ENCODE data around the gene MAN2A2. TPM values are rescaled to one million over a fixed set of nuclear protein-coding genes. Genes with fewer than 3 reads are reported as not detected.

Gene MAN2A2
- polyA plus RNA-seq, 3 donors = 6.6 to 318 (median 7.3) TPM

DNA sequence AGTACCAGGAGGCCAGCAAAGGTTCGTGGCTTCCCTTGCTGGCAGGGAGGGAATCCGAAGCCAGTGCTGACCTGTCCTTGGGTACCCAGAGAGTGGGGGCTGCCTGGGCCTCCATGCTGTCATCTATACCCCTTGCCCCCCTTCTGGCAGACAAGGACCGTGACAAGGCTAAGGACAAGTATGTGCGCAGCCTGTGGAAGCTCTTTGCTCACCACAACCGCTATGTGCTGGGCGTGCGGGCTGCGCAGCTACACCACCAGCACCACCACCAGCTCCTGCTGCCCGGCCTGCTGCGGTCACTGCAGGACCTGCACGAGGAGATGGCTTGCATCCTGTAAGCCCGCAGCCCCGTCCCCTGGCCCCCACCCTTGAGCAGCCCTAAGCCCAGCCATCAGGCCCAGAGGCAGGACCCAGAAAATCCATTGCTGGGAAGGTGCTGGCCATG is 16.0 kb upstream of the MAN2A2 start:
- H4K20me1 ChIP-seq (ENCODE audit: insufficient read depth, low read length) = peaks cover 85% of the 10 kb centered on the region
- H3K27ac ChIP-seq (ENCODE audit: low read depth in 1 of 2, low read length in 2 of 2) = peak overlapping the region in 1 of 2 donors; percentile 88
- H3K36me3 ChIP-seq (replicated peaks in 1 of 2; ENCODE audit: control insufficient read depth in 1 of 2, insufficient read depth in 2 of 2, low read length in 2 of 2) = peaks cover 61 to 69% of the 10 kb centered on the region in 2 donors
- no peaks in the 10 kb centered on the region for H3K27me3 ChIP-seq (ENCODE audit: control insufficient read depth in 2 of 2, insufficient read depth in 2 of 2, low read length in 2 of 2)
- TF ChIP-seq, protein P1, sequence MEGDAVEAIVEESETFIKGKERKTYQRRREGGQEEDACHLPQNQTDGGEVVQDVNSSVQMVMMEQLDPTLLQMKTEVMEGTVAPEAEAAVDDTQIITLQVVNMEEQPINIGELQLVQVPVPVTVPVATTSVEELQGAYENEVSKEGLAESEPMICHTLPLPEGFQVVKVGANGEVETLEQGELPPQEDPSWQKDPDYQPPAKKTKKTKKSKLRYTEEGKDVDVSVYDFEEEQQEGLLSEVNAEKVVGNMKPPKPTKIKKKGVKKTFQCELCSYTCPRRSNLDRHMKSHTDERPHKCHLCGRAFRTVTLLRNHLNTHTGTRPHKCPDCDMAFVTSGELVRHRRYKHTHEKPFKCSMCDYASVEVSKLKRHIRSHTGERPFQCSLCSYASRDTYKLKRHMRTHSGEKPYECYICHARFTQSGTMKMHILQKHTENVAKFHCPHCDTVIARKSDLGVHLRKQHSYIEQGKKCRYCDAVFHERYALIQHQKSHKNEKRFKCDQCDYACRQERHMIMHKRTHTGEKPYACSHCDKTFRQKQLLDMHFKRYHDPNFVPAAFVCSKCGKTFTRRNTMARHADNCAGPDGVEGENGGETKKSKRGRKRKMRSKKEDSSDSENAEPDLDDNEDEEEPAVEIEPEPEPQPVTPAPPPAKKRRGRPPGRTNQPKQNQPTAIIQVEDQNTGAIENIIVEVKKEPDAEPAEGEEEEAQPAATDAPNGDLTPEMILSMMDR (IDR thresholded peaks at IDR 0.05) = no peak
- Mint-ChIP-seq H3K27me3 (ENCODE audit: low read depth in 3 of 3) (peaks cover 0 to 1% (median 0%) of the 10 kb centered on the region in 3 donors), H3K27ac (peak overlapping the region in 2 of 7 donors; percentile 77 to 95), H3K4me1 (peaks cover 42% of the 10 kb centered on the region), H3K36me3 (peaks cover 43 to 66% of the 10 kb centered on the region in 2 donors), H3K4me3 (no peak overlapping the region), H3K9me3 (no peaks in the 10 kb centered on the region)
- no peak for DNase-seq
- H3K9ac ChIP-seq (ENCODE audit: insufficient read depth, low read length, poor library complexity, severe bottlenecking) = no peak overlapping the region
- H3K79me2 ChIP-seq (ENCODE audit: insufficient read depth, low read length) = peaks cover 98% of the 10 kb centered on the region
- H2AFZ ChIP-seq (ENCODE audit: insufficient read depth, low read depth, low read length, poor library complexity, severe bottlenecking) = no peak overlapping the region
- H3K4me2 ChIP-seq (replicated peaks; ENCODE audit: extremely low read depth, low read length, poor library complexity, severe bottlenecking) = peak overlapping the region; percentile 96
- intact Hi-C loops (cut with micrococcal nuclease) = loop anchor here (2.0 to 10.0 kb wide), 3 partner anchors 172 to 240 kb away; partner anchors contain the start of gene BLM (in 1 of the 2)
- H3K4me3 ChIP-seq (replicated peaks in 1 of 3; ENCODE audit: low read depth in 2 of 3, low read length in 3 of 3) = no peak overlapping the region
- peaks cover 31 to 56% of the 10 kb centered on the region in 2 donors for H3K4me1 ChIP-seq (ENCODE audit: control insufficient read depth in 1 of 2, insufficient read depth in 2 of 2, low read length in 2 of 2)
- H3K9me3 ChIP-seq (replicated peaks in 1 of 2; ENCODE audit: control insufficient read depth in 1 of 2, insufficient read depth in 1 of 2, low read length in 2 of 2) = no peaks in the 10 kb centered on the region
- 94% methylated on average over 13 of the region's 13 CpGs for WGBS (ENCODE audit: insufficient coverage)

DNA sequence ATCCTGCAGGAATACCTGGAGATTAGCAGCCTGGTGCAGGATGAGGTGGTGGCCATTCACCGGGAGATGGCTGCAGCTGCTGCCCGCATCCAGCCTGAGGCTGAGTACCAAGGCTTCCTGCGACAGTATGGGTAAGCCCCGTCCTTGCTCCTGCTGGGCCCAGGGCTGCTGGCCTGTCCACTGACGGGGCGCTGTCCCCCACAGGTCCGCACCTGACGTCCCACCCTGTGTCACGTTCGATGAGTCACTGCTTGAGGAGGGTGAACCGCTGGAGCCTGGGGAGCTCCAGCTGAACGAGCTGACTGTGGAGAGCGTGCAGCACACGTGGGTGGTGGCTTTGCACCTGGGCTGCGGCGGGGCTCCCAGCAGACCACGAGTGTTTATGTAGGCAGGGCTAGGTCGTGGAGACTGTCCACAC is 13.8 kb upstream of the MAN2A2 start:
- WGBS (ENCODE audit: insufficient coverage) = 93% methylated on average over 18 of the region's 18 CpGs
- no peaks in the 10 kb centered on the region for H3K27me3 ChIP-seq (ENCODE audit: control insufficient read depth in 2 of 2, insufficient read depth in 2 of 2, low read length in 2 of 2)
- H2AFZ ChIP-seq (ENCODE audit: insufficient read depth, low read depth, low read length, poor library complexity, severe bottlenecking) = no peak overlapping the region
- peaks cover 76 to 81% of the 10 kb centered on the region in 2 donors for H3K36me3 ChIP-seq (replicated peaks in 1 of 2; ENCODE audit: control insufficient read depth in 1 of 2, insufficient read depth in 2 of 2, low read length in 2 of 2)
- H3K9ac ChIP-seq (ENCODE audit: insufficient read depth, low read length, poor library complexity, severe bottlenecking) = no peak overlapping the region
- H3K4me1 ChIP-seq (ENCODE audit: control insufficient read depth in 1 of 2, insufficient read depth in 2 of 2, low read length in 2 of 2) = peaks cover 22 to 44% of the 10 kb centered on the region in 2 donors
- TF ChIP-seq, protein P1 (IDR thresholded peaks at IDR 0.05) = no peak
- Mint-ChIP-seq H3K27ac (peak overlapping the region in 3 of 7 donors; percentile 36 to 40 (median 37)), H3K4me3 (no peak overlapping the region), H3K4me1 (peaks cover 30% of the 10 kb centered on the region), H3K9me3 (no peaks in the 10 kb centered on the region), H3K36me3 (peaks cover 54 to 81% of the 10 kb centered on the region in 2 donors), H3K27me3 (ENCODE audit: low read depth in 3 of 3) (peaks cover 0 to 1% (median 0%) of the 10 kb centered on the region in 3 donors)
- no peak overlapping the region for H3K4me3 ChIP-seq (replicated peaks in 1 of 3; ENCODE audit: low read depth in 2 of 3, low read length in 3 of 3)
- intact Hi-C loops (cut with micrococcal nuclease) = loop anchor here (5.0 to 10.0 kb wide), 2 partner anchors 175 to 187 kb away; partner anchors contain the start of gene BLM (in 1 of the 2)
- peak overlapping the region in 1 of 2 donors; percentile 31 for H3K27ac ChIP-seq (ENCODE audit: low read depth in 1 of 2, low read length in 2 of 2)
- H3K79me2 ChIP-seq (ENCODE audit: insufficient read depth, low read length) = peaks cover 88% of the 10 kb centered on the region
- no peak overlapping the region for H3K4me2 ChIP-seq (replicated peaks; ENCODE audit: extremely low read depth, low read length, poor library complexity, severe bottlenecking)
- H4K20me1 ChIP-seq (ENCODE audit: insufficient read depth, low read length) = peaks cover 98% of the 10 kb centered on the region
- no peak for DNase-seq
- H3K9me3 ChIP-seq (replicated peaks in 1 of 2; ENCODE audit: control insufficient read depth in 1 of 2, insufficient read depth in 1 of 2, low read length in 2 of 2) = no peaks in the 10 kb centered on the region
